Endometrial microvascular endothelial cells (primary cell): Measurements from ENCODE around the gene PDZRN4. TPM values are rescaled to one million over a fixed set of nuclear protein-coding genes. Genes with fewer than 3 reads are reported as not detected.
"Not testable (repeated sequence)": the region's sequence is repeated elsewhere in the genome, so short reads cannot be mapped to it uniquely, and the experiment has no call there.

ENCODE experiments used
- in situ Hi-C: cut with HindIII; loops from 2 replicates; pipeline ENCODE4 v1.10.0; 2017; ENCODE audit warnings: low sequenced_read_pairs, low pct_unique_long_range_greater_than_20kb; ENCODE audit errors: inconsistent ontology term
- total RNA-seq: library from RNA; depleted of rRNA; stranded (reverse); fragments of >200 nt; gene quantifications from one replicate; pipeline ENCODE4 v1.2.3, GENCODE V29; 2015; ENCODE audit errors: inconsistent ontology term

The PDZRN4 gene
- total RNA-seq, 1 donor from 2014 or later: not detected

GRCh38 chr12:41211448-41211847 is 23.3 kb downstream of the PDZRN4 start:
- in situ Hi-C loops: no loop called here

GRCh38 chr12:41212625-41213024 is 24.5 kb downstream of the PDZRN4 start:
- in situ Hi-C loops: no loop called here

GRCh38 chr12:41213107-41213506 is 25.0 kb downstream of the PDZRN4 start:
- in situ Hi-C loops: no loop called here

- in situ Hi-C loops: no loop called here
Measured at GRCh38 chr12:41213648-41214047, 25.5 kb downstream of the PDZRN4 start.

GRCh38 chr12:41217727-41218126 is 29.6 kb downstream of the PDZRN4 start:
- in situ Hi-C loops: no loop called here

- in situ Hi-C loops: no loop called here
Measured at GRCh38 chr12:41220931-41221330, 32.8 kb downstream of the PDZRN4 start.

- in situ Hi-C loops: no loop called here
Measured at GRCh38 chr12:41221491-41221890, 33.4 kb downstream of the PDZRN4 start.

- in situ Hi-C loops: no loop called here
Measured at GRCh38 chr12:41223600-41223999, 35.5 kb downstream of the PDZRN4 start.

GRCh38 chr12:41224066-41224465 is 35.9 kb downstream of the PDZRN4 start:
- in situ Hi-C loops: no loop called here

GRCh38 chr12:41225179-41225578 is 37.1 kb downstream of the PDZRN4 start:
- in situ Hi-C loops: no loop called here

- in situ Hi-C loops: no loop called here
Measured at GRCh38 chr12:41228066-41228820, 40.1 kb downstream of the PDZRN4 start.

GRCh38 chr12:41230756-41231155 is 42.6 kb downstream of the PDZRN4 start:
- in situ Hi-C loops: no loop called here

GRCh38 chr12:41234692-41235091 is 46.6 kb downstream of the PDZRN4 start:
- in situ Hi-C loops: no loop called here

GRCh38 chr12:41242603-41243002 is 54.5 kb downstream of the PDZRN4 start:
- in situ Hi-C loops: no loop called here

- in situ Hi-C loops: no loop called here
Measured at GRCh38 chr12:41248391-41248790, 60.3 kb downstream of the PDZRN4 start.

GRCh38 chr12:41250748-41251147 is 62.6 kb downstream of the PDZRN4 start:
- in situ Hi-C loops: no loop called here

GRCh38 chr12:41254004-41254914 is 66.1 kb downstream of the PDZRN4 start:
- in situ Hi-C loops: no loop called here

- in situ Hi-C loops: not testable (repeated sequence)
Measured at GRCh38 chr12:41263196-41263595, 75.1 kb downstream of the PDZRN4 start.

- in situ Hi-C loops: no loop called here
Measured at GRCh38 chr12:41264281-41264680, 76.2 kb downstream of the PDZRN4 start.

- in situ Hi-C loops: no loop called here
Measured at GRCh38 chr12:41269056-41269455, 80.9 kb downstream of the PDZRN4 start.
